ENCODE measurements around the gene RTCB. TPM values are rescaled to one million over a fixed set of nuclear protein-coding genes. Genes with fewer than 3 reads are reported as not detected.

RTCB gene
- total and polyA plus RNA-seq, 2 of the 13 experiments (the other 11 are each of a cell fraction or from before 2014, with no cell fraction given): 108 to 167 TPM

DNA sequence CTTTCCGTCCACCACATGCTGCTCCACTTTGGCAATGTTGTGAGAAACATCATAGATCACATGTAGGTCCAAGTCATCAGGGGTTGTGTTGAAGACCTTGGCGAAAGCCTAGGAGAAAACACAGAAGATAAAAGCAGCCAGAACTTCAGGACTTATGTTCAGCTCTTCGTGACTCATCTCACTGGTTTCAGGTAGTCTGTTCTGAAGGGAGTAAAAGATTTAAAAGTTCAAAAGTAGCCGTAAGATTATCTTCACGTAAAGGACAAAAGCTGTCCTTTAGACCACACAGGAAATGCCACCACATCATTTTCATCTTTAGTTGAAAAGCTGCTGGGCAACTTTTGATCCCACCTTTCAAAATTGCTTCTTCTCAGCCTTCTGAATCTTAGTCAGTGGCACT, 16.9 kb downstream of the RTCB start:
- no peak overlapping the region for H3K9ac ChIP-seq (ENCODE audit: insufficient read depth, low read depth, low read length)
- no peaks in the 10 kb centered on the region for H3K79me2 ChIP-seq (ENCODE audit: insufficient read depth, low read length)
- 98% methylated on average over 5 of the region's 5 CpGs for WGBS (ENCODE audit: low lambda C conversion rate)
- no peaks in the 10 kb centered on the region for H3K27me3 ChIP-seq (ENCODE audit: control insufficient read depth in 1 of 2, insufficient read depth in 2 of 2, low read length in 2 of 2)
- ChIA-PET CTCF (ENCODE audit: low intra/inter-chr PET ratio, low total read pairs) (no interaction called here), POLR2A (no interaction called here)
- H3K36me3 ChIP-seq (replicated peaks in 1 of 2; ENCODE audit: control insufficient read depth in 1 of 2, insufficient read depth in 2 of 2, low read length in 2 of 2): peaks cover 21 to 82% of the 10 kb centered on the region in 2 experiments
- H3K4me2 ChIP-seq (ENCODE audit: low read depth, low read length): no peak overlapping the region
- no peaks in the 10 kb centered on the region for H4K20me1 ChIP-seq (ENCODE audit: insufficient read depth, low read length)
- in situ Hi-C loops (cut with HindIII; ENCODE audit: extremely low pct_ligation_motif_present, low pct_unique_long_range_greater_than_20kb) (no loop called here), intact Hi-C loops (cut with micrococcal nuclease; ENCODE audit: unreplicated experiment) (no loop called here)
- H3K9me3 ChIP-seq (ENCODE audit: low read length): no peaks in the 10 kb centered on the region
- DNase-seq (ENCODE audit: low spot score) (no peak), ATAC-seq (no peak), FAIRE-seq (no peak)
- no peak for TF ChIP-seq JUN (CRISPR knock-in tag; IDR thresholded peaks at IDR 0.05)
- TF ChIP-seq ZNF761 (CRISPR knock-in tag; conservative IDR thresholded peaks at IDR 0.05): no peak
- no peak for TF ChIP-seq NR2F1 (CRISPR knock-in tag; IDR thresholded peaks at IDR 0.05)
- TF ChIP-seq CEBPG (CRISPR knock-in tag; IDR thresholded peaks at IDR 0.05): no peak
- TF ChIP-seq, protein P1, sequence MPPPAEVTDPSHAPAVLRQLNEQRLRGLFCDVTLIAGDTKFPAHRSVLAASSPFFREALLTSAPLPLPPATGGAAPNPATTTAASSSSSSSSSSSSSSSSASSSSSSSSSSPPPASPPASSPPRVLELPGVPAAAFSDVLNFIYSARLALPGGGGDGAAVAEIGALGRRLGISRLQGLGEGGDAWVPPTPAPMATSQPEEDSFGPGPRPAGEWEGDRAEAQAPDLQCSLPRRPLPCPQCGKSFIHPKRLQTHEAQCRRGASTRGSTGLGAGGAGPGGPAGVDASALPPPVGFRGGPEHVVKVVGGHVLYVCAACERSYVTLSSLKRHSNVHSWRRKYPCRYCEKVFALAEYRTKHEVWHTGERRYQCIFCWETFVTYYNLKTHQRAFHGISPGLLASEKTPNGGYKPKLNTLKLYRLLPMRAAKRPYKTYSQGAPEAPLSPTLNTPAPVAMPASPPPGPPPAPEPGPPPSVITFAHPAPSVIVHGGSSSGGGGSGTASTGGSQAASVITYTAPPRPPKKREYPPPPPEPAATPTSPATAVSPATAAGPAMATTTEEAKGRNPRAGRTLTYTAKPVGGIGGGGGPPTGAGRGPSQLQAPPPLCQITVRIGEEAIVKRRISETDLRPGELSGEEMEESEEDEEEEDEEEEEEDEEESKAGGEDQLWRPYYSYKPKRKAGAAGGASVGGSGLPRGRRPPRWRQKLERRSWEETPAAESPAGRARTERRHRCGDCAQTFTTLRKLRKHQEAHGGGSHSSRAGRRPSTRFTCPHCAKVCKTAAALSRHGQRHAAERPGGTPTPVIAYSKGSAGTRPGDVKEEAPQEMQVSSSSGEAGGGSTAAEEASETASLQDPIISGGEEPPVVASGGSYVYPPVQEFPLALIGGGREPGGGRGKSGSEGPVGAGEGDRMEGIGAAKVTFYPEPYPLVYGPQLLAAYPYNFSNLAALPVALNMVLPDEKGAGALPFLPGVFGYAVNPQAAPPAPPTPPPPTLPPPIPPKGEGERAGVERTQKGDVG (CRISPR knock-in tag; IDR thresholded peaks at IDR 0.05; ENCODE audit: borderline replicate concordance): no peak
- TF ChIP-seq, protein P2, sequence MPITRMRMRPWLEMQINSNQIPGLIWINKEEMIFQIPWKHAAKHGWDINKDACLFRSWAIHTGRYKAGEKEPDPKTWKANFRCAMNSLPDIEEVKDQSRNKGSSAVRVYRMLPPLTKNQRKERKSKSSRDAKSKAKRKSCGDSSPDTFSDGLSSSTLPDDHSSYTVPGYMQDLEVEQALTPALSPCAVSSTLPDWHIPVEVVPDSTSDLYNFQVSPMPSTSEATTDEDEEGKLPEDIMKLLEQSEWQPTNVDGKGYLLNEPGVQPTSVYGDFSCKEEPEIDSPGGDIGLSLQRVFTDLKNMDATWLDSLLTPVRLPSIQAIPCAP (CRISPR knock-in tag; IDR thresholded peaks at IDR 0.05; ENCODE audit: low read depth): no peak
- no peak for TF ChIP-seq SMAD9 (CRISPR knock-in tag; IDR thresholded peaks at IDR 0.05)
- TF ChIP-seq, protein P3, sequence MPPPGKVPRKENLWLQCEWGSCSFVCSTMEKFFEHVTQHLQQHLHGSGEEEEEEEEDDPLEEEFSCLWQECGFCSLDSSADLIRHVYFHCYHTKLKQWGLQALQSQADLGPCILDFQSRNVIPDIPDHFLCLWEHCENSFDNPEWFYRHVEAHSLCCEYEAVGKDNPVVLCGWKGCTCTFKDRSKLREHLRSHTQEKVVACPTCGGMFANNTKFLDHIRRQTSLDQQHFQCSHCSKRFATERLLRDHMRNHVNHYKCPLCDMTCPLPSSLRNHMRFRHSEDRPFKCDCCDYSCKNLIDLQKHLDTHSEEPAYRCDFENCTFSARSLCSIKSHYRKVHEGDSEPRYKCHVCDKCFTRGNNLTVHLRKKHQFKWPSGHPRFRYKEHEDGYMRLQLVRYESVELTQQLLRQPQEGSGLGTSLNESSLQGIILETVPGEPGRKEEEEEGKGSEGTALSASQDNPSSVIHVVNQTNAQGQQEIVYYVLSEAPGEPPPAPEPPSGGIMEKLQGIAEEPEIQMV (CRISPR knock-in tag; IDR thresholded peaks at IDR 0.05; ENCODE audit: low read depth): no peak
- TF ChIP-seq PCBP2 (optimal IDR thresholded peaks at IDR 0.05; ENCODE audit: low read depth, low read length, poor library complexity, severe bottlenecking): no peak
- H2AFZ ChIP-seq (ENCODE audit: low read length): no peak overlapping the region
- H3K27ac ChIP-seq (ENCODE audit: extremely low read length, insufficient read depth, low read length): no peak overlapping the region
- peaks cover 12% of the 10 kb centered on the region for H3K4me1 ChIP-seq (ENCODE audit: insufficient read depth, low read length)
- no peak overlapping the region for H3K4me3 ChIP-seq (replicated peaks in 1 of 3; ENCODE audit: insufficient read depth in 1 of 3, low read depth in 2 of 3, low read length in 3 of 3)
- no TSS peak for BruUV-seq (replicated peaks)
